ENCODE measurements around the gene RGL2.
"Not testable (repeated sequence)": the region's sequence is repeated elsewhere in the genome, so short reads cannot be mapped to it uniquely, and the experiment has no call there.

The RGL2 gene

GRCh38 chr6:33294086-33294823 lies 4.5 kb downstream of the RGL2 start:
- no peak for DNase-seq (ENCODE audit: low spot score)

DNA sequence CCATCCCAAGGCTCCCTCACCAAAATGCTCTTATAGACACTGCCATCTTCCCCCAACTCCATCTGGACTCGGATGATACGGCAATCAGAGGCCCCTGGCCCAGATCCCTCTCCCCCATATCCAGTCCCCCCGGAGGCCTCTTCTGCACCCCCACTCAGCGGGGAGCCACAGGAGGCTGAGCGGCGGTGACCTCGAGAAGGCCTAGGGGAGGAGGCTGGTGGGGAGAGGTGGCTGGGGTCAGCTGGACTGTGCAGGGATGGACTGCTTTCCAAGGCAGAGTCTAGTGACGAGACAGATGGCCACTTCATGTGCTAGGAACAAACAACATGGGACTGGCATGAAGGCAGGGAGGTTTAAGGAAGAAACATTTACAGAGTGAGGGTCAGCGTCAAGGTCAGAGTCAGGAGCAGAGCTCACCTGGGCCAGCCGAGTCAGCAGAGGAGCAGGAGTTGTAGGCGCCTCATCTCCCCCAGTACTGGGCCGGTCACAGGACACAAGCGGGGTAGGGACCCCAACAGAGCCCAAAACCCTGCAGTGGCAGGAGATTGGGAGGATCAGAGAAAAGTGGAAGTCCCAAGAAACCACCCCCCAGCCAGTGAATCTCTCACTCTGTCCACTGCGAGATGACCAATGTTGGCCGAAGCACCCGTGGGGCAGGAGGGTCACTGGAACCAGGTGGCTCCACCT lies 5.6 kb downstream of the RGL2 start:
- DNase-seq (ENCODE audit: low spot score) = no peak

DNA sequence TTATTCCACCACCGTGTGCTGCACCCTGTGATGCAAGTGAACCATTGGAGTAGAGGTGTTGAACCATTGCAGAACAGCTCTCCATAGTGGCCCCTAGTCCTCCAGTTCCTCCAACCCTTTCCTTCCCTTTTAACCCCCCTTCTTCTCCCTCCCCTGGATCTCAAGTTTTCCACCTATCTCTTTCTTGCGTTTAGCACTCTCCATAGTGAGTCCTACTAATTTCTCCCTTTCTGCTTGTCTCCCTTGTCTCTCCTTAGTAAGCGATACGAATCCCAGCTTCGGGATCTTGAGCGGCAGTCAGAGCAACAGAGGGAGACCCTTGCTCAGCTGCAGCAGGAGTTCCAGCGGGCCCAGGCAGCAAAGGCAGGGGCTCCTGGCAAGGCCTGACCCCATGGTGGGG lies 8.3 kb downstream of the RGL2 start:
- no peak for DNase-seq (ENCODE audit: low spot score)

DNA sequence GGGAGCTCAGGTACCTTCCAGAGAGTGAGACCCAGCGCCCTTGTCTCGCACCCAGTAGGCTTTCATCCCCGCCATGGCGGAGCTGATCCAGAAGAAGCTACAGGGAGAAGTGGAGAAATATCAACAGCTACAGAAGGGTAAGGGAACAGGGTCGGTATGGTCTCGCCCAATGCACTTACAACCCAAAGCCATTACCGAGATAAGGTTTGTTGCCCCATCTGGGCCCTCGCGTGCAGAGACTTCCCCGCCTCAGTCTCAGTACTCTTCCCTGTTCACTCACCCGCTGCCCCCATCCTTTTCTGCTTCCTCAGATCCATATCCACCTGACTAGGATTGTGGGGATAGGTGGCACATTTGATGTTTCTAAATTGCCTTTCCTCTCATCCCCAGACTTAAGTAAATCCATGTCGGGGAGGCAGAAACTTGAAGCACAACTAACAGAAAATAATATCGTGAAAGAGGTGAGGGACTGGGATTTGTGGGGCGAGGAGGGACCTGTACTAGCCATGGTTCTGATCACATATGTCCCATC lies 8.9 kb downstream of the RGL2 start:
- no peak for DNase-seq (ENCODE audit: low spot score)

- DNase-seq (ENCODE audit: low spot score) = peak; percentile 92
Observed at GRCh38 chr6:33288921-33289783, 9.6 kb downstream of the RGL2 start, which contains the start of the genes PFDN6 and WDR46. PFDN6 (plus strand) TSS chr6:33289601; CDS start chr6:33289857, 256 bp downstream. WDR46 (minus strand) TSS chr6:33289239; CDS start chr6:33289170, 69 bp downstream.

DNA sequence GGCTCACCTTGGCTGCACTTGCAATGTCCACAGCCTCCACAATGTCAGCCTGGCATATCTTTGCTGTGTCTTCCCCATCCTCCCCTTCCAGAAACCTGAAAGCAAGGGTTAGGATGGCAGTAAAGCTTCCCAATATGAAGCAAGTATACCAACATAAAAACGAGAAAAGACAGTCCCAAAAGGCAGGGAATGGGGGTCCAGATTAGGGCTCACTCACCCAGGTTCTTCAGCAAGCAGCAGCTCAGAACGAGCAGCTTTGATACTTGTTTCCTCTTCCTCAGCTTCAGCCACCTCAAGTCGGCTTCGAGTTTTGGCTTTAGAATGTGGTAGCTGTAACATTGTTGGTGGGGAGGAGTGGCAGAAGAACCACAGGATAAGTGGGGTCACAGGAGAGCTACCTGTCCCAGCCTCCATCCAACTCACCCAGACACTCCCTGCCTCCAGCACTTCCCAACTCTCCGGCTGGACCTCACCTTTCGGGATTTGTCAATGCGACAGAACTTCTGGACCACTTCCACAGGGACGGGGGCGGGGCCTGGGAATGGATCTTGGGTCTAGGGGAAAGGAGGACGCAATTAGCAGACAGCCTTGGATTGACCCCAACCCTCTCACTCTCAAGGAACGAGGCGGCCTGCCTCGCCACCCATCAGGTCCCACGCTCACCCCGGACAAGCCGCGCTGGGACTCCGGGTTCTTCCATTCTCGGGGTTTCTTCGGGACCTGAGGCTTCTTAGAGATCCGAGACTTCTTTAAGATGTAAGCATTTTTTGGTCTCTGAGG lies 10.4 kb downstream of the RGL2 start:
- DNase-seq (ENCODE audit: low spot score) = no peak

DNA sequence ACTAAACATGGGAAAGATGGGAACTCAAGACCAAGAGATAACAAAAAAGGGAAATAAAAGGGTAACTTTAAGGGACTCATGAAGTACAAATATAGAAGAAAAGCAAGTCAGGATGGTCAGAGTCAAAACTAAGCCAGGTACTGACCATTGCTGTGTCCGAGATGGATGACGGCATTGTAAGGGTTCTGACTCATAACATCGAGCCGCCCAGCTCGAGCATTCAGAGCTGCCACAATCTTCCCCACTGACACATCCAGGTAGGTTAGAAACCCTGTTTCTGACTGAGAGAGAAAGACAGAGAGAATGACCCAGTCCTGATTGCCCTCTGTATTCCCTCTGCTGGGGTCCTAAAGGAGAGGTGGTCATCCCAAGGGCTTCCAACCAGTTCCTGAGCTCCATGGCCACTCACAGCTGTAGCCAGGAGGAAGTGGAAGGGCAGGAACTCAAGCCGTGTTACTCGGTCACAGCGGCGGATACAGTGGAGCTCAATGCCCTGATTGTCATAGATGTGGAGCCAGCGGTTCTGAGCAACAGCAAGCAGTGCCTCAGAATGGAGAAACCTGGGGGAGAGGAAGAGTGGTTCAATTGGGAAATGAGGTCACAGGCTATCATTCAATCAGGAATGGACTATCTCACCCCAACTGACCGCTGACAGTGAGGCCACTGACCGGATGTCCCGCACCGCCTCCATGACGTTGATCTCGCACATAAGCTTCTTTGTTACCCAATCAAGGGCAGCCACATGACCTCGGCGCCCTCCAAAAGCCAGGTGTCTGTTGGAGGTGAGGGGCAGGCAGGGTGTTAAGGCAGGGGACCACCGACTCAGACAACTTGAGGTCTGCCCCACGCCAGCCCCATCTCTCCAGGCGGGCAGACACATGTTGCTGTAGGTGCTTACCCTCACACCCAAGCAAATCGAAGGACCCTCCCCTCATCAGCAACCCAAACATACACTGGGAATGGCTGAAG lies 11.5 kb downstream of the RGL2 start:
- no peak for DNase-seq (ENCODE audit: low spot score)

DNA sequence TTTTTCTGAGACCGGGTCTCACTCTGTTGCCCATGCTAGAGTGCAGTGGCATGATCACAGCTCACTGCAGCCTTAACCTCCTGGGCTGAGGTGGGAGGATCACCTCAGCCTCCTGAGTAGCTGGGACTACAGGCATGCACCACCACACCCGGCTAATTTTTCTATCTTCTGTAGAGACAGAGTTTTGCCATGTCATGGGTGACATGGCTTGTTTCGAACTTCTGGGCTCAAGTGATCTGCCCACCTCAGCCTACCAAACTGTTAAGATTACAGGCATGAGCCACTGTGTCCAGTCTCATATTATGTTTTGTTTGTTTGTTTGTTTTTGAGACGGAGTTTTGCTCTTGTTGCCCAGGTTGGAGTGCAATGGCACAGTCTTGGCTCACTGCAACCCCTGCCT lies 13.5 kb downstream of the RGL2 start:
- DNase-seq (ENCODE audit: low spot score) = not testable (repeated sequence)

- DNase-seq (ENCODE audit: low spot score) = no peak
Observed at GRCh38 chr6:33280539-33280938, 18.2 kb downstream of the RGL2 start.

GRCh38 chr6:33279971-33280511 lies 18.7 kb downstream of the RGL2 start:
- DNase-seq (ENCODE audit: low spot score) = no peak

DNA sequence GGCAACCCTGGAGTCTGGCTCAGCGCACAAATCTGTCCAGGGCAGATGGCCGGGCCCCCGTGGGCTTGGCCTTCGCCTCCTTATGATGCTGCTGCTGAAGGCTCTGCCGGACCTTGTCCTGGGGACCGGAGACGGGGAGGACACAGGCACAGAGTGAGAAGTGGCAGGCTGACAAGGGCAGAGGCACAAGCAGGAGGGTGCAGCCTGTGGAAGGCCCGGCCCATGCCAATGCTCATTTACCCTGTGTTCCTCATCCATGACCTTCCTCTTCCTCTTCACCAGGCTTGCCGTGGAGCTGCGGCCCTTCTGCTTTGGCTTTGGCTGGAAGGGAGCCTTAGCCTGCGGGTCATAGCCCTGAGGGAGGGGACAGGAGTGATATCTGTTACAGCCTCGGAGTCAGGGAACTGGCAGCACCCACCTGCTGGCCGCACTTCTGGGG lies 19.5 kb downstream of the RGL2 start:
- DNase-seq (ENCODE audit: low spot score) = no peak

GRCh38 chr6:33278810-33279209 lies 19.9 kb downstream of the RGL2 start:
- no peak for DNase-seq (ENCODE audit: low spot score)

- DNase-seq (ENCODE audit: low spot score) = no peak
Observed at GRCh38 chr6:33278392-33278741, 20.4 kb downstream of the RGL2 start.

GRCh38 chr6:33277663-33278391 lies 20.9 kb downstream of the RGL2 start:
- DNase-seq (ENCODE audit: low spot score) = peak; percentile 66

DNA sequence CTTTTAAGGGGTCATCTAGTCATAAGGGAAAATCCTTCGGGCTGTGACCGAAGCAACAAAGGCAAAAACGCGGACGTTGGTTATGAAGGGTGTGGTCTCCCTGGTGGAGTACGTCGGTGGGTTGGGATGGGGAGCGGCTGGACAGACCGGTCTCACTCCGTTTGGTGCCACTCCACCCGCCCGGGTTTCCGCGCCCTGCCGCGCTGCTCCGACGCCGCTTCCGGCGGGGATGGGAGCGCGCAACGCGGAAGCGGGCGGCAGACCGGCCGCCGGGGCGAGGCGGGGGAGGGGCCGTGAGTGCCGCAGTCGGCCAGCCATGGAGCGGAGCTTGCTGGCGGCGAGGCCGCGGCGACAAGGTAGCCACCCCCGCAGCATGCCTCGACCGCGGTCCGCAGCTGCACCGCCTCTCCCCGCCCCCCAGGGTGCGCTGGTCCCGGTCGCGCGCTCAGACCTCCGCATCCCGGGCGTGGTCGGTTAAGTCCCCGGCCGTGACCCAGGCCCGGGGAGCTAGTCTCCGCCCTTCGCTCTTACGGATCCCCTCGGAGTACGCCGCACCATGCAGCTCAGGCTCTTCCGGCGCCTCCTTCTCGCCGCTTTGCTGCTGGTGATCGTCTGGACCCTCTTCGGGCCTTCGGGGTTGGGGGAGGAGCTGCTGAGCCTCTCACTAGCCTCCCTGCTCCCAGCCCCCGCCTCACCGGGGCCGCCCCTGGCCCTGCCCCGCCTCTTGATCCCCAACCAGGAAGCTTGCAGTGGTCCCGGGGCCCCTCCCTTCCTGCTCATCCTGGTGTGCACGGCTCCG lies 21.7 kb downstream of the RGL2 start, which contains the start of gene B3GALT4:
B3GALT4 (plus strand) TSS at position 260 of the 799 bp plus-strand sequence; CDS start at position 557, 297 bp downstream.
- peak; percentile 83 for DNase-seq (ENCODE audit: low spot score)

DNA sequence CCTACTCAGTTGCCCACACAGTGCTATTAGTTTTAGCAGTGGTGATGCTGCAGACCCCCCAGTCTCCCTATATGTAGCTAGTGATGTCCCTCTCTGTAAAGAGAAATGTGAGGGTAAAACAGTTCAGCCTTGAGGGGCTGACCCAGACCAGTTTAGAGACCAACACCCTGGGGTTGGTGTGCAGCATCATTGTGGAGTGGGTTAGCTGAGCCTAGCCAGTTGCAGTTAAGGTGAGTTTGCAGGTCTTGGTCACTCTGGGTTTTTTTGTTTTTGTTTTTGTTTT lies 22.2 kb downstream of the RGL2 start:
- DNase-seq (ENCODE audit: low spot score) = no peak

GRCh38 chr6:33275795-33276580 lies 22.8 kb downstream of the RGL2 start:
- DNase-seq (ENCODE audit: low spot score) = not testable (repeated sequence)

Data from germinal center (tissue), 1 donor.